GM12801 (cell line): ENCODE data around the gene TMEM117.

ENCODE experiments used
- TF ChIP-seq, protein P1 (sequence below): IDR thresholded peaks from one replicate; pipeline ENCODE4 v1.5.1; 2011; ENCODE audit warnings: control low read depth; ENCODE audit not compliant: insufficient read length; ENCODE audit errors: extremely low read depth

The TMEM117 gene

DNA sequence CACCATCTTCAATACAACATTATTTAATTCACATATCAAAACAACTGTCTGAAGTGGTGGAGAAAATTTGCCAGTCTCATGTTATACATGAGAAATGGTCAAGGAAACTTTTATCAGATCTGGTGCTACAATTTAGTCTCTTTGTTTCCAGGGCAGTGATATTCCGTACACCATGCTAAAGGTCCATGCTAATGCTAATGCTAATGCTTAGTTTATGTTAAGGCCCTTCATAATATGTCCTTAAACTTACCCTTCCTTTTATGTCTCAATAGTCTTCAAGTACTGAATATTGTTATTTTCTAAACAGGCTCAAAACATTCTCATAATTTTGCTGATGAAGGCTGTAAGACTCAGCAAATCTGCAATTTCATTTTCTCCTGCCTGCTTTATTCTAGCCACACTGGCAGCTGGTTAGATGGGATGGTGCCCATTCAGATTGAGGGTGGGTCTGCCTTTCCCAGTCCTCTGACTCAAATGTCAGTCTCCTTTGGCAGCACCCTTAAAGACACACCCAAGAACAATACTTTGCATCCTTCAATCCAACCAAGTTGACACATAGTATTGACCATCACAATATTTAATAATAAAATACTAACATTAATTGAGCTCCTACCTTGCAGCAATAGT is 59.8 kb downstream of the TMEM117 start:
- TF ChIP-seq, protein P1, sequence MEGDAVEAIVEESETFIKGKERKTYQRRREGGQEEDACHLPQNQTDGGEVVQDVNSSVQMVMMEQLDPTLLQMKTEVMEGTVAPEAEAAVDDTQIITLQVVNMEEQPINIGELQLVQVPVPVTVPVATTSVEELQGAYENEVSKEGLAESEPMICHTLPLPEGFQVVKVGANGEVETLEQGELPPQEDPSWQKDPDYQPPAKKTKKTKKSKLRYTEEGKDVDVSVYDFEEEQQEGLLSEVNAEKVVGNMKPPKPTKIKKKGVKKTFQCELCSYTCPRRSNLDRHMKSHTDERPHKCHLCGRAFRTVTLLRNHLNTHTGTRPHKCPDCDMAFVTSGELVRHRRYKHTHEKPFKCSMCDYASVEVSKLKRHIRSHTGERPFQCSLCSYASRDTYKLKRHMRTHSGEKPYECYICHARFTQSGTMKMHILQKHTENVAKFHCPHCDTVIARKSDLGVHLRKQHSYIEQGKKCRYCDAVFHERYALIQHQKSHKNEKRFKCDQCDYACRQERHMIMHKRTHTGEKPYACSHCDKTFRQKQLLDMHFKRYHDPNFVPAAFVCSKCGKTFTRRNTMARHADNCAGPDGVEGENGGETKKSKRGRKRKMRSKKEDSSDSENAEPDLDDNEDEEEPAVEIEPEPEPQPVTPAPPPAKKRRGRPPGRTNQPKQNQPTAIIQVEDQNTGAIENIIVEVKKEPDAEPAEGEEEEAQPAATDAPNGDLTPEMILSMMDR = no peak

GRCh38 chr12:43896496-43896895 is 60.6 kb downstream of the TMEM117 start:
- TF ChIP-seq, protein P1 = no peak

DNA sequence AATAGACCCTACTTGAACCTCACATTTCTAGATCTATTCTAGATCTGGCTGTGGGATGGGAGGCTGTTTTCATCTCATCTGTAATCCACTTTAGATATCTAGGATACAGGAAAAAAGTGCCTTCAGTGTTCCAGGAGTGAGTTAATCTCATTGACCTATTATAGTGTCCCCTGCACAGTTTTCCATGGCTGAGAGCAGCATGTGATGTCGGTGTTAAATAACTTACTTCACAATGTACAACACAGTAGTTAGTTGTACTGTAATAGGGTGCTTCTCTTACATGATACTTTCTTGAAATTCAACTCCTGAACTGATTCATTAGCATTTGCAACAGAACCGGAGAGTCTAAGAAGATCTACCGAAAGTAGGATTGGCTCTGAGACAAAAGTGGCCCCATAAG is 62.6 kb downstream of the TMEM117 start:
- TF ChIP-seq, protein P1 = no peak

DNA sequence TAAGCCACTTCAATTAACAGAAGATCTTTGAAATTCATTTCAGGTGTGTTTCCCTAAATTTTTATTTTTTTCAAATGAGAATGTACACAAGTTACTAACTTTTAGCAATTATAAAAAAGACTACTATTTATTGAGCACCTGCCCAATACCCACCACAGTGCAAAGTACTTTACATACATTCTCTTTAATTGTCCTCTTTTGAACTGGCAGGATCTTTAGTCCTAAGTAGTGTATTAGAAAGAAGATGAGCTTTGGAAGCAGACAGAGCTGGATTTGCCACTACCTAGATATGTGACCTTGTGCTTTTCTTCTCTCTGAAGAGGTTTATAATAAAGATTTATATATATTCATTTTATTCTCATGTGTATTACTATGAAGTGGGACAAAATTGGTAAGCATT is 63.7 kb downstream of the TMEM117 start:
- TF ChIP-seq, protein P1 = no peak

- TF ChIP-seq, protein P1 = no peak
These were observed 67.8 kb downstream of the TMEM117 start for GRCh38 chr12:43903686-43904085.

GRCh38 chr12:43912859-43913258 is 77.0 kb downstream of the TMEM117 start:
- TF ChIP-seq, protein P1 = no peak

- TF ChIP-seq, protein P1 = no peak
These were observed 78.5 kb downstream of the TMEM117 start for GRCh38 chr12:43914391-43914790.
